Duodenal mucosa (tissue), 2 donors: ENCODE measurements around the gene HID1.

Experiments used
- H3K27ac ChIP-seq: one replicate; pipeline ENCODE4 v1.7.0; 2013; ENCODE audit warnings: low read depth, low read length
- H3K27me3 ChIP-seq, 2 donors: one replicate each; pipeline ENCODE4 v1.7.0; 2013; ENCODE audit warnings: low read length in 2 of 2, control low read depth in 1 of 2; ENCODE audit not compliant: insufficient read depth in 2 of 2, control insufficient read depth in 1 of 2
- H3K36me3 ChIP-seq, 2 donors: one replicate each; pipeline ENCODE4 v1.7.0; 2013; ENCODE audit warnings: low read length in 2 of 2, control low read depth in 1 of 2; ENCODE audit not compliant: insufficient read depth in 2 of 2, control insufficient read depth in 1 of 2
- H3K4me1 ChIP-seq, 2 donors: one replicate each; pipeline ENCODE4 v1.7.0; 2013; ENCODE audit warnings: low read length in 2 of 2, control low read depth in 1 of 2; ENCODE audit not compliant: insufficient read depth in 2 of 2, control insufficient read depth in 1 of 2
- H3K4me3 ChIP-seq, 2 donors: one replicate each; pipeline ENCODE4 v1.7.0; 2013; ENCODE audit warnings: low read length in 2 of 2, low read depth in 1 of 2
- H3K9ac ChIP-seq, 2 donors: one replicate each; pipeline ENCODE4 v1.7.0; 2013; ENCODE audit warnings: low read length in 2 of 2, low read depth in 1 of 2
- H3K9me3 ChIP-seq, 2 donors: one replicate each; pipeline ENCODE4 v1.7.0; 2013; ENCODE audit warnings: low read length in 2 of 2, control low read depth in 1 of 2; ENCODE audit not compliant: control insufficient read depth in 1 of 2

HID1 gene

GRCh38 chr17:75001915-75002843 lies 29.6 kb upstream of the HID1 start:
- Histone ChIP-seq H3K27ac (no peak overlapping the region), H3K36me3 (peaks cover 6 to 63% of the 10 kb centered on the region in 2 donors), H3K4me1 (no peaks in the 10 kb centered on the region), H3K9me3 (no peaks in the 10 kb centered on the region), H3K4me3 (no peak overlapping the region), H3K9ac (no peak overlapping the region), H3K27me3 (no peaks in the 10 kb centered on the region)

DNA sequence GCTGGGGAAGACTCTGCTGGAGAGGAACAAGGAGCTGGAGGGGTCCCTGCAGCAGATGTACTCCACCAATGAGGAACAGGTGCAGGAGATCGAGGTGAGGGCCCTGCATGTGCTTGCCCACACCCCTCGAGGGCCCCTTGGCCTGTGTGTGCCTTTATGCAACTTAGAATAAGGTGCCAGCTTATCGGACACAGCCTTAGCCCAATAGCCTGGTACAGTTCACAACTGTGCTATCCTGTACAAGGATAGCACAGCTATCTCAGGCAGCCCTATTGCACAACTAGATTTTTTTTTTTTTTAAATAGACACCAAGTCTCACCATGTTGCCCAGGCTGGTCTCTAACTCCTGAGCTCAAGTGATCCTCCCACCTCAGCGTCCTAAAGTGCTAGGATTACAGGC lies 27.0 kb upstream of the HID1 start:
- Histone ChIP-seq H3K9ac (no peak overlapping the region), H3K9me3 (no peaks in the 10 kb centered on the region), H3K4me1 (peaks cover 0 to under 1% of the 10 kb centered on the region in 2 donors), H3K36me3 (peaks cover 6 to 63% of the 10 kb centered on the region in 2 donors), H3K27ac (no peak overlapping the region), H3K4me3 (no peak overlapping the region), H3K27me3 (no peaks in the 10 kb centered on the region)

GRCh38 chr17:74998783-74999182 lies 26.2 kb upstream of the HID1 start:
- Histone ChIP-seq H3K27me3 (no peaks in the 10 kb centered on the region), H3K27ac (no peak overlapping the region), H3K9ac (no peak overlapping the region), H3K4me3 (no peak overlapping the region), H3K4me1 (peaks cover 1 to 8% of the 10 kb centered on the region in 2 donors), H3K9me3 (no peaks in the 10 kb centered on the region), H3K36me3 (peaks cover 6 to 58% of the 10 kb centered on the region in 2 donors)

DNA sequence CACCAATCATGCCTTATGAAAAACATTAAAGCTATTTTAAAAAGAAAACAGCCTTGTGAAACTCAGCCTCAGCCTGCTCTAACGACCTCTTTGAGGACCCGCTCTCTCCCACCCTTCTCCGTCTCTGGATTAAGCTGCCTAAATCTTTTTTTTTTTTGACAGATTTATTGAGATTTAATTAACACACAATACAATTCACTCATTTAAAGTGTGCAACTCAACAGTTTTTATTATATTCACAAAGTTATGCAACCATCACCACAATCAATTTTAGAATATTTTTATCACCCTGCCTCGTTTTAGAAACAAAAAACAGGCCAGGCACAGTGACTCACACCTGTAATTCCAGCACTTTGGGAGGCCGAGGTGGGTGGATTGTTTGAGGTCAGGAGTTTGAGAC lies 23.3 kb upstream of the HID1 start:
- no peaks in the 10 kb centered on the region for H3K9me3 ChIP-seq
- H3K27ac ChIP-seq = no peak overlapping the region
- peaks cover 18 to 28% of the 10 kb centered on the region in 2 donors for H3K4me1 ChIP-seq
- no peaks in the 10 kb centered on the region for H3K27me3 ChIP-seq
- H3K9ac ChIP-seq = no peak overlapping the region
- peaks cover 0 to 29% of the 10 kb centered on the region in 2 donors for H3K36me3 ChIP-seq
- H3K4me3 ChIP-seq = no peak overlapping the region

DNA sequence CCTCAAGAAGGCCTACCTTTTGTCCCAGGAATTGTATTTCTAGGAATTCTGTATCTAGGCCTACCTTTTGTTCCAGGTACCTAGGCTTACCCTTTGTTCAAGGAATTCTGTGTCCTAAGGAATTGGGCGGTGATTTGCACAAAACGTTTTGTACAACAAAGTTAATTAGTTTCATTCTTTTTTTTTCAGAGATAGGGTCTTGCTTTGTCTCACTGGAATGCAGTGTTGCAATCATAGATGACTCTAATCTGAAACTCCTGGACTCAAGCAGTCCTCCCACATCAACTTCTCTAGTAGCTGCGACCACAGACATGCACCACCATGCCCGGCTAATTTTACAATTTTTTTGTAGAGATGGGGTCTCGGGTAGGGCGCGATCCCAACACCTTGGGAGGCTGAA lies 21.9 kb upstream of the HID1 start:
- H3K36me3 ChIP-seq = peaks cover 0 to 21% of the 10 kb centered on the region in 2 donors
- no peaks in the 10 kb centered on the region for H3K9me3 ChIP-seq
- H3K27ac ChIP-seq = no peak overlapping the region
- no peaks in the 10 kb centered on the region for H3K27me3 ChIP-seq
- H3K4me1 ChIP-seq = peaks cover 29 to 39% of the 10 kb centered on the region in 2 donors
- no peak overlapping the region for H3K4me3 ChIP-seq
- no peak overlapping the region for H3K9ac ChIP-seq

DNA sequence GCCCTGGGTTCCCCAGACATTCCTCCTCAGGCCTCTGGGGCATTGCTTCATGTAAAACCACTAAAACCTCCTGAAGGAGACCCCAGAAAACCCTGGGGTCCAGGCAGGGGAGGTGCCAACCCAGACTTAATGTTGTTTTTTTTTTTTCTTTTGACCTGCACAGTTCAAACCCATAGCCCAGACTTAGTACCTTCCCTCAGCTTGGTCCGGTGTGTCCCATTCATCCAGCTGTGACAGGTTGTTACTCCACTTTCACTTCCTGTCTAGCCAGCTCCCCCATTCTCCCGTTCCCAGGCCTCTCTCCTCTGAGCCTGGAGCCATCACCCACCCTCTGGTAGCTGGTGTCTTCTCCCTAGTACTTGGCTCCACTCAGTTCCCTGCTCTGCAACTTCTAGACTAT lies 19.7 kb upstream of the HID1 start:
- H3K27ac ChIP-seq = peak overlapping the region; percentile 87
- H3K9me3 ChIP-seq = no peaks in the 10 kb centered on the region

DNA sequence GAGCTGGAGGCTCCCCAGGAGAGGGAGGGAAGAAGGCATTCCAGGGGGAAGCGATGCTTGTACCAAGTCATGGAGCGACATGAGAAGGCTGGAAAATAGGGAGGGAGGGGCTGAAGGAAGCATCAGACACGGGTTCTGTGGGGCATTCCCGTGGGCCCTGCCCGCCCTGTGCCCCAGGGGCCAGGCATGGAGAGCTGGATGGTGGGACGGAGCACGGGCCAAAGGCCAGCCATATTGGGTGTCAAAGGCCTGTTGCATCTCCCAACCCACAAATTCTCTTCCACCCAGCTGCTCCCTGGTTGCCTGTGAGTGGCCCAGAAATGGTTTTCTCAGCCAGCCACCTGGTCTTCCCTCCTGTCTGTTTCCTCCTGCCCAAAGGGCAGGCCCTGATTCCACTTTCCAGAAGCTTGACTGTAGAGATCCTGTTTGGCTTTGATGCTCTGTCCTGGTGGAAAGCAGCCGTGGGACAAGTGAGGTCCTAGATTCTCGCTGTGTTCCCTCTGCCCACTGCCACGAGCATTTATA lies 18.1 kb upstream of the HID1 start:
- Histone ChIP-seq H3K4me3 (peak overlapping the region in 1 of 2 donors; percentile 1), H3K9me3 (no peaks in the 10 kb centered on the region), H3K36me3 (peaks cover 0 to 6% of the 10 kb centered on the region in 2 donors), H3K27ac (peak overlapping the region; percentile 39), H3K27me3 (no peaks in the 10 kb centered on the region), H3K9ac (peak overlapping the region in 1 of 2 donors; percentile 52), H3K4me1 (peaks cover 50 to 55% of the 10 kb centered on the region in 2 donors)

More for the DNA sequence above, 19.7 kb upstream of the HID1 start:
- Histone ChIP-seq H3K27me3 (no peaks in the 10 kb centered on the region), H3K4me3 (no peak overlapping the region), H3K4me1 (peaks cover 41 to 46% of the 10 kb centered on the region in 2 donors), H3K36me3 (peaks cover 0 to 8% of the 10 kb centered on the region in 2 donors), H3K9ac (peak overlapping the region; percentile 57 to 69)

DNA sequence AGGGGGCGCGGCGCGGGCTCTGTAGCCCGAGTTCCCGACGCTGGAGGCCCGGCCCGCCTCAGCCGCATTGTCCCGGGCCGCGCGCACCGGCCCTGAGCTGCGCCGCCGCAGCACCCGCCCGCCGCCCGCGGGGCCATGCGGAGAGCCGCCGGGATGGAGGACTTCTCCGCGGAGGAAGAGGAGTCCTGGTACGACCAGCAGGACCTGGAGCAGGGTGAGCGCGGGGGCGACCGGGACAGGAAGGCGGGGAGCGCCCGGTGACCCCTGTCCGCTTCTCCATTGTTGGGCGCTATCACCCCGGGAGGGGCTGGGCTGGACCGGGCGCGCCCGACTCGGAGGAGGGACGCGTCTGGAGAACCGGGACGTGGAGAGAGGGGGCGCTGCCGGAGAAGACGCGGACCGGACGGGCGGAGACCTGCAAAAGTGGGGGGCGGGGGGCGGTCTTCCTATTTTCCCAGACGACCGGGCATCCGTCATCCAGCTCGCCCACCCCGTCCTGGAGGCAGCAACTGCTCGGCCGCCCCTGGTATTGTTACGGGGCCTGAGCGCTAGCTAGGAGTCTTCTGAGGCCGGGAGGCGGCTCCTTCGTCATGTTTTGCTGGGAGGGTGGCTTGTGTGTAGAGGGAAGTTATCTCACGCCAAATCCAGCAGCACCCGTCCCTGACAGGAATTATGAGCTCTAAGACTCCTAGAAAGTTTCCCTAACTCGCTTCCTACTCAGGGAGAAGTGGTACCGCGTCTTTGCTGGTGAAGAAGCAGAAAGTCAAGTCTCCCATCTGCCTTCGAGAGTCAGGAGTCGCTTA lies 15.6 kb upstream of the HID1 start:
- Histone ChIP-seq H3K4me1 (peaks cover 46 to 57% of the 10 kb centered on the region in 2 donors), H3K4me3 (peak overlapping the region; percentile 64 to 69), H3K9me3 (no peaks in the 10 kb centered on the region), H3K36me3 (no peaks in the 10 kb centered on the region), H3K27ac (peak overlapping the region; percentile 76), H3K9ac (peak overlapping the region; percentile 82 to 93), H3K27me3 (no peaks in the 10 kb centered on the region)

DNA sequence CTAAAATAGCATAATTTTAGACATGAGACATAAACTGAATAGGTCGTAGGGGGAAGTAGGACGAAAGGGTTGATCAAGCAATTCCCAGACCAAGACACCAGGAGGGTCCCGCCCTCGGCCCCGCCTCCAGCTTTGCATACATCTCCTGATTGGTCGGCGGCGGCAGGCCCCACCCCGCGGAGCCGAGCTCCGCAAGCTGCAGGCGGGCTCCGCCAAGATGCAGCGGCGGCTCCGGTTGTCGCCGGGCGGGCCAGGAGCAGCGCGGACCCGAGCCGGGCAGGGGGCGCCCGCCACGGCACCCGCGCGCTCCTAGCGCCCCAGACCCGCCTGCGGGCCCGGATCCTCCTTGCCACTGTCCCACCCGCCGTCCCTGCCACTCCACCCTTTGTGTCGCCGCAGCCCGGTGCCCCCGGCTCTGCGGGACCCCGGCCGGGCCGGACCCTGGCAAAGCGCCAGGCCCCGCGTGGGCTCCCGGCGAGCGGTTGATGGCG lies 14.9 kb upstream of the HID1 start, which contains the start of gene CDR2L:
CDR2L (plus strand) TSS at position 215 of the 491 bp plus-strand sequence. CDS start 412 bp downstream, outside the sequence.
- H3K9ac ChIP-seq = peak within 1 kb of the TSS; percentile 82 to 93
- peak within 1 kb of the TSS; percentile 76 for H3K27ac ChIP-seq
- no peaks in the 10 kb centered on the region for H3K27me3 ChIP-seq
- H3K4me3 ChIP-seq = peak within 1 kb of the TSS; percentile 64 to 69
- H3K4me1 ChIP-seq = peaks cover 39 to 51% of the 10 kb centered on the region in 2 donors
- no peaks in the 10 kb centered on the region for H3K36me3 ChIP-seq
- no peaks in the 10 kb centered on the region for H3K9me3 ChIP-seq
